H9 (cell line): ENCODE results near the gene MYO1D. TPM values are rescaled to one million over a fixed set of nuclear protein-coding genes. Genes with fewer than 3 reads are reported as not detected.

Experiments used
- DNase-seq: peaks from one replicate; pipeline ENCODE4 v3.0.0-alpha.2; 2017
- H2AFZ ChIP-seq: one replicate; pipeline ENCODE4 v1.6.1; 2013; ENCODE audit warnings: mild to moderate bottlenecking, low read length, control low read depth, moderate library complexity
- H2AK5ac ChIP-seq: 2 replicates; pipeline ENCODE4 v1.6.1; 2013; ENCODE audit warnings: low read length, control low read depth, mixed read lengths; ENCODE audit not compliant: insufficient read length
- H2BK120ac ChIP-seq: one replicate; pipeline ENCODE4 v1.6.1; 2013; ENCODE audit warnings: low read depth, mild to moderate bottlenecking, low read length, control low read depth, inconsistent platforms; ENCODE audit not compliant: poor library complexity, severe bottlenecking
- H2BK12ac ChIP-seq: 2 replicates; pipeline ENCODE4 v1.6.1; 2013; ENCODE audit warnings: low read length, control low read depth, mixed read lengths, low read depth; ENCODE audit not compliant: insufficient read length
- H2BK15ac ChIP-seq: 2 replicates; pipeline ENCODE4 v1.6.1; 2013; ENCODE audit warnings: low read depth, low read length, control low read depth
- H2BK20ac ChIP-seq: one replicate; pipeline ENCODE4 v1.6.1; 2013; ENCODE audit warnings: low read depth, mild to moderate bottlenecking, low read length, control low read depth, inconsistent platforms; ENCODE audit not compliant: poor library complexity, severe bottlenecking
- H2BK5ac ChIP-seq: 2 replicates; pipeline ENCODE4 v1.6.1; 2013; ENCODE audit warnings: low read length, control low read depth, mixed read lengths; ENCODE audit not compliant: insufficient read length
- H3K14ac ChIP-seq: 2 replicates; pipeline ENCODE4 v1.6.1; 2013; ENCODE audit warnings: low read length, control low read depth; ENCODE audit not compliant: insufficient read depth
- H3K18ac ChIP-seq: 2 replicates; pipeline ENCODE4 v1.6.1; 2013; ENCODE audit warnings: low read depth, mild to moderate bottlenecking, mixed read lengths, low read length, control low read depth; ENCODE audit not compliant: insufficient read length
- H3K23ac ChIP-seq: 2 replicates; pipeline ENCODE4 v1.6.1; 2013; ENCODE audit warnings: low read length, control low read depth, mixed read lengths, low read depth; ENCODE audit not compliant: insufficient read length
- H3K23me2 ChIP-seq: 2 replicates; pipeline ENCODE4 v1.6.1; 2013; ENCODE audit warnings: low read depth, mild to moderate bottlenecking, mixed read lengths, low read length, control low read depth; ENCODE audit not compliant: insufficient read length, poor library complexity, severe bottlenecking
- H3K27ac ChIP-seq: 2 replicates; pipeline ENCODE4 v1.5.1; 2013; ENCODE audit warnings: low read length, control low read depth, mixed read lengths, low read depth; ENCODE audit not compliant: insufficient read length
- H3K27me3 ChIP-seq: 2 replicates; pipeline ENCODE4 v1.6.1; 2013; ENCODE audit warnings: low read length, control low read depth, inconsistent platforms; ENCODE audit not compliant: insufficient read depth
- H3K4ac ChIP-seq: 2 replicates; pipeline ENCODE4 v1.6.1; 2013; ENCODE audit warnings: low read depth, mild to moderate bottlenecking, control low read depth, inconsistent platforms, low read length, moderate library complexity
- H3K4me1 ChIP-seq: 2 replicates; pipeline ENCODE4 v1.6.1; 2013; ENCODE audit warnings: low read length, control low read depth, inconsistent platforms; ENCODE audit not compliant: insufficient read depth
- H3K4me2 ChIP-seq: 2 replicates; pipeline ENCODE4 v1.6.1; 2013; ENCODE audit warnings: low read length, control low read depth, mixed read lengths; ENCODE audit not compliant: insufficient read length, insufficient read depth
- H3K56ac ChIP-seq: 2 replicates; pipeline ENCODE4 v1.6.1; 2013; ENCODE audit warnings: low read depth, mild to moderate bottlenecking, mixed read lengths, low read length, control low read depth; ENCODE audit not compliant: insufficient read length
- H3K79me1 ChIP-seq: 2 replicates; pipeline ENCODE4 v1.6.1; 2013; ENCODE audit warnings: low read depth, mild to moderate bottlenecking, moderate library complexity, low read length, control low read depth, inconsistent platforms; ENCODE audit not compliant: insufficient read depth, poor library complexity, severe bottlenecking
- H3K79me2 ChIP-seq: 2 replicates; pipeline ENCODE4 v1.6.1; 2013; ENCODE audit warnings: low read length, control low read depth, inconsistent platforms; ENCODE audit not compliant: insufficient read depth
- H3K9ac ChIP-seq: 2 replicates; pipeline ENCODE4 v1.6.1; 2013; ENCODE audit warnings: low read length, control low read depth, mixed read lengths; ENCODE audit not compliant: insufficient read length; ENCODE audit errors: extremely low read depth
- H3K9me3 ChIP-seq: one replicate; pipeline ENCODE4 v1.6.1; 2013; ENCODE audit warnings: low read depth, low read length, inconsistent platforms; ENCODE audit not compliant: control insufficient read depth
- H3T11ph ChIP-seq: one replicate; pipeline ENCODE4 v1.6.1; 2013; ENCODE audit warnings: mild to moderate bottlenecking, low read length, control low read depth, inconsistent platforms
- H4K20me1 ChIP-seq: one replicate; pipeline ENCODE4 v1.6.1; 2013; ENCODE audit not compliant: control insufficient read depth, insufficient read length, insufficient read depth
- H4K5ac ChIP-seq: 2 replicates; pipeline ENCODE4 v1.6.1; 2013; ENCODE audit warnings: low read depth, mild to moderate bottlenecking, mixed read lengths, low read length, control low read depth; ENCODE audit not compliant: insufficient read length
- H4K8ac ChIP-seq: replicated peaks from 2 replicates; pipeline ENCODE4 v1.6.1; 2013; ENCODE audit warnings: low read length, control low read depth, mixed read lengths, low read depth; ENCODE audit not compliant: insufficient read length
- H4K91ac ChIP-seq: 2 replicates; pipeline ENCODE4 v1.6.1; 2013; ENCODE audit warnings: low read depth, mild to moderate bottlenecking, moderate library complexity, mixed read lengths, low read length, control low read depth; ENCODE audit not compliant: insufficient read length
- H3K27ac Mint-ChIP-seq, 3 experiments: 2 replicates in 2 of 3; 3 replicates in 1 of 3; pipeline ENCODE4 v1.8.0; 2020 to 2021; ENCODE audit warnings: mixed read lengths in 3 of 3, mild to moderate bottlenecking in 1 of 3, moderate library complexity in 1 of 3
- H3K27me3 Mint-ChIP-seq: 2 replicates; pipeline ENCODE4 v1.8.0; 2021; ENCODE audit warnings: low read depth, mild to moderate bottlenecking, moderate library complexity, mixed read lengths
- H3K36me3 Mint-ChIP-seq, 3 experiments: 2 replicates in 2 of 3; 3 replicates in 1 of 3; pipeline ENCODE4 v1.8.0; 2020 to 2021; ENCODE audit warnings: low read depth in 3 of 3, mixed read lengths in 3 of 3; ENCODE audit not compliant: insufficient read depth in 1 of 3
- H3K4me1 Mint-ChIP-seq, 2 experiments: 2 replicates each; pipeline ENCODE4 v1.8.0; 2020; ENCODE audit warnings: mixed read lengths in 2 of 2
- H3K4me3 Mint-ChIP-seq, 2 experiments: 2 replicates in 1 of 2; 3 replicates in 1 of 2; pipeline ENCODE4 v1.8.0; 2020 to 2021; ENCODE audit warnings: mild to moderate bottlenecking in 2 of 2, mixed read lengths in 2 of 2, moderate library complexity in 1 of 2
- H3K9me3 Mint-ChIP-seq, 2 experiments: 2 replicates in 1 of 2; 3 replicates in 1 of 2; pipeline ENCODE4 v1.8.0; 2020; ENCODE audit warnings: mild to moderate bottlenecking in 2 of 2, mixed read lengths in 2 of 2, moderate library complexity in 1 of 2
- WGBS: extraction: QIAGEN DNeasy Blood & Tissue Kit; methylation state at CpG from one replicate; pipeline ENCODE4 v1.1.7; 2013; ENCODE audit warnings: missing lambda C conversion rate, low lambda C conversion rate, mixed read lengths; ENCODE audit not compliant: insufficient read length; ENCODE audit errors: extremely low coverage; 5-methylcytosine and 5-hydroxymethylcytosine counted together
- total RNA-seq: library from RNA; stranded (reverse); gene quantifications from 2 replicates; pipeline ENCODE4 v1.2.1, GENCODE V29; 2021
- TF ChIP-seq, protein P1 (sequence below): fragments of 200-600 bp; sonication (generic); conservative IDR thresholded peaks from 3 replicates; pipeline ENCODE4 v1.8.0; 2021; ENCODE audit warnings: antibody characterized with exemption, mild to moderate bottlenecking

The MYO1D gene
- total RNA-seq, 1 experiment from 2014 or later = 19.0 TPM

- Histone ChIP-seq H3K9ac (no peak overlapping the region), H3K27me3 (no peaks in the 10 kb centered on the region), H4K20me1 (no peaks in the 10 kb centered on the region), H2BK20ac (no peak overlapping the region), H3K79me2 (no peaks in the 10 kb centered on the region), H3K18ac (no peak overlapping the region), H3K23me2 (no peaks in the 10 kb centered on the region), H3K56ac (no peak overlapping the region), H3K9me3 (no peaks in the 10 kb centered on the region), H4K5ac (no peak overlapping the region), H3K4me2 (no peak overlapping the region), H2AFZ (no peak overlapping the region), H4K91ac (no peak overlapping the region), H2BK12ac (no peak overlapping the region), H2BK120ac (no peak overlapping the region), H3K79me1 (no peaks in the 10 kb centered on the region), H3K14ac (no peak overlapping the region), H3K4ac (no peak overlapping the region), H4K8ac (no peak overlapping the region), H2BK5ac (no peak overlapping the region), H3T11ph (no peak overlapping the region), H3K23ac (no peak overlapping the region), H3K27ac (no peak overlapping the region), H2BK15ac (no peak overlapping the region), H2AK5ac (no peak overlapping the region), H3K4me1 (no peaks in the 10 kb centered on the region)
- DNase-seq = no peak
- H3K27me3 Mint-ChIP-seq = peaks cover 2% of the 10 kb centered on the region; the same call in 1 of the 2 replicates
- no peak overlapping the region for H3K27ac Mint-ChIP-seq
- peaks cover 4 to 10% of the 10 kb centered on the region in 2 experiments for H3K9me3 Mint-ChIP-seq
- H3K36me3 Mint-ChIP-seq = peaks cover 2 to 11% (median 3%) of the 10 kb centered on the region in 3 experiments; a peak in 4 of 7 replicates
- TF ChIP-seq, protein P1, sequence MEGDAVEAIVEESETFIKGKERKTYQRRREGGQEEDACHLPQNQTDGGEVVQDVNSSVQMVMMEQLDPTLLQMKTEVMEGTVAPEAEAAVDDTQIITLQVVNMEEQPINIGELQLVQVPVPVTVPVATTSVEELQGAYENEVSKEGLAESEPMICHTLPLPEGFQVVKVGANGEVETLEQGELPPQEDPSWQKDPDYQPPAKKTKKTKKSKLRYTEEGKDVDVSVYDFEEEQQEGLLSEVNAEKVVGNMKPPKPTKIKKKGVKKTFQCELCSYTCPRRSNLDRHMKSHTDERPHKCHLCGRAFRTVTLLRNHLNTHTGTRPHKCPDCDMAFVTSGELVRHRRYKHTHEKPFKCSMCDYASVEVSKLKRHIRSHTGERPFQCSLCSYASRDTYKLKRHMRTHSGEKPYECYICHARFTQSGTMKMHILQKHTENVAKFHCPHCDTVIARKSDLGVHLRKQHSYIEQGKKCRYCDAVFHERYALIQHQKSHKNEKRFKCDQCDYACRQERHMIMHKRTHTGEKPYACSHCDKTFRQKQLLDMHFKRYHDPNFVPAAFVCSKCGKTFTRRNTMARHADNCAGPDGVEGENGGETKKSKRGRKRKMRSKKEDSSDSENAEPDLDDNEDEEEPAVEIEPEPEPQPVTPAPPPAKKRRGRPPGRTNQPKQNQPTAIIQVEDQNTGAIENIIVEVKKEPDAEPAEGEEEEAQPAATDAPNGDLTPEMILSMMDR = no peak
- peaks cover 7 to 11% of the 10 kb centered on the region in 2 experiments; a peak in 2 of 4 replicates for H3K4me1 Mint-ChIP-seq
- H3K4me3 Mint-ChIP-seq = no peak overlapping the region
- WGBS = no CpG with 5 or more reads among the region's 3 CpGs
Observed at GRCh38 chr17:32588135-32588534, 288.8 kb downstream of the MYO1D start.
